Hepatocyte (in vitro differentiated cells): ENCODE measurements around the gene SGCG. TPM values are rescaled to one million over a fixed set of nuclear protein-coding genes. Genes with fewer than 3 reads are reported as not detected.

ENCODE experiments used
- DNase-seq: peaks from one replicate; pipeline ENCODE4 v3.0.0-alpha.2; 2016; ENCODE audit warnings: low spot score
- H2AFZ ChIP-seq: fragments of 200-600 bp; sonication (generic); 2 replicates; pipeline ENCODE4 v1.6.0; 2016; ENCODE audit warnings: antibody characterized with exemption, mild to moderate bottlenecking
- H3K27ac ChIP-seq: fragments of 200-600 bp; sonication (generic); 2 replicates; pipeline ENCODE4 v1.5.1; 2016; ENCODE audit warnings: mild to moderate bottlenecking
- H3K27me3 ChIP-seq: fragments of 200-600 bp; sonication (generic); 2 replicates; pipeline ENCODE4 v1.6.1; 2016
- H3K36me3 ChIP-seq: fragments of 200-600 bp; sonication (generic); replicated peaks from 2 replicates; pipeline ENCODE4 v1.5.1; 2016; ENCODE audit warnings: low read depth; ENCODE audit not compliant: insufficient read depth
- H3K4me1 ChIP-seq: fragments of 200-600 bp; sonication (generic); 2 replicates; pipeline ENCODE4 v1.5.1; 2016; ENCODE audit warnings: mild to moderate bottlenecking, moderate library complexity; ENCODE audit not compliant: insufficient read depth
- H3K4me2 ChIP-seq: fragments of 200-600 bp; sonication (generic); 2 replicates; pipeline ENCODE4 v1.6.0; 2016
- H3K4me3 ChIP-seq: fragments of 200-600 bp; sonication (generic); 2 replicates; pipeline ENCODE4 v1.5.1; 2016; ENCODE audit warnings: mild to moderate bottlenecking
- H3K79me2 ChIP-seq: fragments of 200-600 bp; sonication (generic); 2 replicates; pipeline ENCODE4 v1.6.0; 2017; ENCODE audit warnings: mild to moderate bottlenecking
- H3K9me2 ChIP-seq: fragments of 200-600 bp; sonication (generic); replicated peaks from 2 replicates; pipeline ENCODE4 v1.6.0; 2017; ENCODE audit warnings: mild to moderate bottlenecking; ENCODE audit not compliant: insufficient read depth
- H3K9me3 ChIP-seq: fragments of 200-600 bp; sonication (generic); 2 replicates; pipeline ENCODE4 v1.5.1; 2016; ENCODE audit warnings: low read depth, mild to moderate bottlenecking
- H4K20me1 ChIP-seq: fragments of 200-600 bp; sonication (generic); 2 replicates; pipeline ENCODE4 v1.6.0; 2016; ENCODE audit warnings: mild to moderate bottlenecking; ENCODE audit not compliant: insufficient read depth, poor library complexity, severe bottlenecking
- CTCF ChIP-seq: fragments of 200-600 bp; sonication (generic); IDR thresholded peaks from 2 replicates; pipeline ENCODE4 v1.5.1; 2016; ENCODE audit warnings: antibody characterized with exemption, mild to moderate bottlenecking; ENCODE audit not compliant: poor library complexity
- EZH2 ChIP-seq: fragments of 200-600 bp; sonication (generic); IDR thresholded peaks from 2 replicates; pipeline ENCODE4 v1.6.1; 2016; ENCODE audit warnings: antibody characterized with exemption, mild to moderate bottlenecking, borderline replicate concordance
- EZH2phosphoT487 ChIP-seq: fragments of 200-600 bp; sonication (generic); IDR thresholded peaks from one replicate; pipeline ENCODE4 v1.6.1; 2018; ENCODE audit warnings: antibody characterized with exemption, mild to moderate bottlenecking, low read depth, moderate library complexity; ENCODE audit not compliant: unreplicated experiment, severe bottlenecking
- WGBS: methylation state at CpG from one replicate; pipeline ENCODE4 v1.1.6; 2016; ENCODE audit warnings: low lambda C conversion rate; ENCODE audit errors: missing lambda C conversion rate; 5-methylcytosine and 5-hydroxymethylcytosine counted together
- polyA plus RNA-seq: library from polyadenylated mRNA; unstranded; fragments of >200 nt; fragmentation: Nextera tagmentation; extraction: Ambion mirVana; gene quantifications from 2 replicates; pipeline ENCODE4 v1.2.1, GENCODE V29; 2016
- total RNA-seq: library from RNA; depleted of rRNA; stranded (reverse); fragments of >200 nt; gene quantifications from 2 replicates; pipeline ENCODE4 v1.2.3, GENCODE V29; 2014

Gene SGCG
- total and polyA plus RNA-seq, 2 experiments from 2014 or later: 2.7 to 3.1 TPM

- Histone ChIP-seq H3K36me3 (no peaks in the 10 kb centered on the region), H4K20me1 (no peaks in the 10 kb centered on the region), H3K4me1 (no peaks in the 10 kb centered on the region), H3K27ac (no peak overlapping the region), H3K79me2 (no peaks in the 10 kb centered on the region), H3K4me3 (no peak overlapping the region), H3K27me3 (no peaks in the 10 kb centered on the region), H3K9me2 (no peaks in the 10 kb centered on the region), H3K9me3 (peaks cover 2% of the 10 kb centered on the region), H2AFZ (no peak overlapping the region), H3K4me2 (no peak overlapping the region)
- 91% methylated on average over 5 of the region's 5 CpGs for WGBS
- DNase-seq: no peak
- TF ChIP-seq EZH2phosphoT487: no peak
- TF ChIP-seq CTCF: no peak
- no peak for TF ChIP-seq EZH2
These were observed 21.1 kb downstream of the SGCG start for GRCh38 chr13:23201870-23202269.

GRCh38 chr13:23202383-23202782, 21.6 kb downstream of the SGCG start:
- Histone ChIP-seq H3K27me3 (no peaks in the 10 kb centered on the region), H3K4me2 (no peak overlapping the region), H3K9me2 (no peaks in the 10 kb centered on the region), H2AFZ (no peak overlapping the region), H3K79me2 (no peaks in the 10 kb centered on the region), H4K20me1 (no peaks in the 10 kb centered on the region), H3K9me3 (peaks cover 7% of the 10 kb centered on the region), H3K27ac (no peak overlapping the region), H3K4me1 (no peaks in the 10 kb centered on the region), H3K36me3 (no peaks in the 10 kb centered on the region), H3K4me3 (no peak overlapping the region)
- DNase-seq: no peak
- 72% methylated on average over 3 of the region's 3 CpGs for WGBS
- TF ChIP-seq EZH2phosphoT487 (no peak), EZH2 (no peak), CTCF (no peak)

- no peak overlapping the region for H3K4me3 ChIP-seq
- no peaks in the 10 kb centered on the region for H3K4me1 ChIP-seq
- TF ChIP-seq EZH2 (no peak), CTCF (no peak), EZH2phosphoT487 (no peak)
- no peaks in the 10 kb centered on the region for H3K9me2 ChIP-seq
- H3K27me3 ChIP-seq: no peaks in the 10 kb centered on the region
- no peaks in the 10 kb centered on the region for H3K36me3 ChIP-seq
- whole genome bisulfite sequencing: 84% methylated on average over 5 of the region's 5 CpGs
- H3K9me3 ChIP-seq: peaks cover 7% of the 10 kb centered on the region
- H3K79me2 ChIP-seq: no peaks in the 10 kb centered on the region
- no peak overlapping the region for H2AFZ ChIP-seq
- DNase-seq: no peak
- no peak overlapping the region for H3K27ac ChIP-seq
- H4K20me1 ChIP-seq: no peaks in the 10 kb centered on the region
- H3K4me2 ChIP-seq: no peak overlapping the region
These were observed 22.7 kb downstream of the SGCG start for GRCh38 chr13:23203516-23203915.

GRCh38 chr13:23205807-23206206, 25.0 kb downstream of the SGCG start:
- no peak for DNase-seq
- Histone ChIP-seq H3K4me1 (no peaks in the 10 kb centered on the region), H3K9me3 (peaks cover 7% of the 10 kb centered on the region), H3K4me3 (no peak overlapping the region), H3K9me2 (no peaks in the 10 kb centered on the region), H3K27ac (no peak overlapping the region), H3K36me3 (no peaks in the 10 kb centered on the region), H3K79me2 (no peaks in the 10 kb centered on the region), H2AFZ (no peak overlapping the region), H3K27me3 (no peaks in the 10 kb centered on the region), H4K20me1 (no peaks in the 10 kb centered on the region), H3K4me2 (no peak overlapping the region)
- no peak for TF ChIP-seq EZH2phosphoT487
- no peak for TF ChIP-seq EZH2
- no peak for TF ChIP-seq CTCF
- 97% methylated on average over 3 of the region's 3 CpGs for WGBS
